Glutamatergic neuron (in vitro differentiated cells): ENCODE data around the gene MTF2. TPM values are rescaled to one million over a fixed set of nuclear protein-coding genes. Genes with fewer than 3 reads are reported as not detected.
A peak's percentile ranks its signal among the peaks of the same experiment; 100 is the strongest.

Source experiments
- DNase-seq: peaks from one replicate; pipeline ENCODE4 v3.0.0; 2022
- H3K27ac Mint-ChIP-seq: one replicate; pipeline ENCODE4 v1.8.0; 2020; ENCODE audit warnings: mild to moderate bottlenecking, mixed read lengths, inconsistent platforms; ENCODE audit not compliant: unreplicated experiment
- H3K27me3 Mint-ChIP-seq: one replicate; pipeline ENCODE4 v1.8.0; 2020; ENCODE audit warnings: mild to moderate bottlenecking, moderate library complexity, mixed read lengths, inconsistent platforms; ENCODE audit not compliant: unreplicated experiment
- H3K36me3 Mint-ChIP-seq: one replicate; pipeline ENCODE4 v1.8.0; 2020; ENCODE audit warnings: mild to moderate bottlenecking, mixed read lengths, inconsistent platforms; ENCODE audit not compliant: unreplicated experiment
- H3K4me1 Mint-ChIP-seq: one replicate; pipeline ENCODE4 v1.8.0; 2020; ENCODE audit warnings: mild to moderate bottlenecking, low read depth, mixed read lengths, inconsistent platforms; ENCODE audit not compliant: unreplicated experiment
- H3K4me3 Mint-ChIP-seq: one replicate; pipeline ENCODE4 v1.8.0; 2020; ENCODE audit warnings: mild to moderate bottlenecking, mixed read lengths, inconsistent platforms; ENCODE audit not compliant: unreplicated experiment
- H3K9me3 Mint-ChIP-seq: one replicate; pipeline ENCODE4 v1.8.0; 2020; ENCODE audit warnings: mild to moderate bottlenecking, moderate library complexity, mixed read lengths, inconsistent platforms; ENCODE audit not compliant: unreplicated experiment
- CTCF ChIP-seq: fragments of 200-600 bp; sonication (generic); IDR thresholded peaks from one replicate; pipeline ENCODE4 v1.5.0; 2021; ENCODE audit not compliant: partially characterized antibody, unreplicated experiment
- total RNA-seq: library from RNA; stranded (reverse); fragmentation: NEBNext Ultra II Directional; extraction: Animal tissue kit (Norgen Biotek cat#: 25700); gene quantifications from one replicate; pipeline ENCODE4 v1.2.1, GENCODE V29; 2021; ENCODE audit not compliant: unreplicated experiment

MTF2 gene
- total RNA-seq, 1 donor from 2014 or later: 129 TPM

GRCh38 chr1:93033785-93034184, 45.3 kb upstream of the MTF2 start:
- TF ChIP-seq CTCF: no peak
- no peak overlapping the region for H3K4me3 Mint-ChIP-seq
- H3K4me1 Mint-ChIP-seq: peaks cover 32% of the 10 kb centered on the region
- H3K36me3 Mint-ChIP-seq: no peaks in the 10 kb centered on the region
- no peak for DNase-seq
- H3K9me3 Mint-ChIP-seq: peaks cover 5% of the 10 kb centered on the region
- H3K27ac Mint-ChIP-seq: peak overlapping the region; percentile 96
- peaks cover 3% of the 10 kb centered on the region for H3K27me3 Mint-ChIP-seq

- peaks cover 28% of the 10 kb centered on the region for H3K4me1 Mint-ChIP-seq
These were observed 44.7 kb upstream of the MTF2 start for GRCh38 chr1:93034397-93034796.

GRCh38 chr1:93036672-93037071, 42.4 kb upstream of the MTF2 start:
- no peak overlapping the region for H3K27ac Mint-ChIP-seq
- H3K9me3 Mint-ChIP-seq: peaks cover 5% of the 10 kb centered on the region
- H3K27me3 Mint-ChIP-seq: peaks cover 4% of the 10 kb centered on the region
- H3K4me1 Mint-ChIP-seq: peaks cover 22% of the 10 kb centered on the region
- no peak overlapping the region for H3K4me3 Mint-ChIP-seq
- H3K36me3 Mint-ChIP-seq: no peaks in the 10 kb centered on the region
- TF ChIP-seq CTCF: no peak
- DNase-seq: no peak

More at GRCh38 chr1:93034397-93034796, 44.7 kb upstream of the MTF2 start:
- H3K4me3 Mint-ChIP-seq: no peak overlapping the region
- no peak for TF ChIP-seq CTCF
- peaks cover 5% of the 10 kb centered on the region for H3K9me3 Mint-ChIP-seq
- peaks cover 3% of the 10 kb centered on the region for H3K27me3 Mint-ChIP-seq
- no peak for DNase-seq
- no peaks in the 10 kb centered on the region for H3K36me3 Mint-ChIP-seq
- peak overlapping the region; percentile 77 for H3K27ac Mint-ChIP-seq

- Mint-ChIP-seq H3K9me3 (no peaks in the 10 kb centered on the region), H3K36me3 (no peaks in the 10 kb centered on the region)
These were observed 36.7 kb upstream of the MTF2 start for GRCh38 chr1:93042187-93043056.

More at GRCh38 chr1:93042187-93043056, 36.7 kb upstream of the MTF2 start:
- H3K27ac Mint-ChIP-seq: no peak overlapping the region
- peaks cover 5% of the 10 kb centered on the region for H3K4me1 Mint-ChIP-seq
- H3K4me3 Mint-ChIP-seq: no peak overlapping the region
- H3K27me3 Mint-ChIP-seq: peaks cover 3% of the 10 kb centered on the region
- no peak for TF ChIP-seq CTCF
- DNase-seq: no peak
